ENCODE measurements around the gene UBE3D. TPM values are rescaled to one million over a fixed set of nuclear protein-coding genes. Genes with fewer than 3 reads are reported as not detected.

UBE3D gene
- total RNA-seq, 1 experiment from 2014 or later, result 38.0 TPM

- TF ChIP-seq EZH2 (IDR thresholded peaks at IDR 0.05; ENCODE audit: borderline replicate concordance, low read depth, low read length, poor library complexity, severe bottlenecking) (no peak), CTCF (conservative IDR thresholded peaks at IDR 0.05; ENCODE audit: low read depth, low read length) (no peak)
- Histone ChIP-seq H3K4me3 (ENCODE audit: low read depth, low read length, poor library complexity, severe bottlenecking) (no peak overlapping the region), H3K36me3 (ENCODE audit: insufficient read depth, low read length, poor library complexity, severe bottlenecking) (no peaks in the 10 kb centered on the region), H3K9me3 (ENCODE audit: low read depth, low read length, poor library complexity, severe bottlenecking) (no peaks in the 10 kb centered on the region), H3K4me1 (ENCODE audit: insufficient read depth, low read length, poor library complexity, severe bottlenecking) (no peaks in the 10 kb centered on the region), H3K27ac (ENCODE audit: low read depth, low read length, poor library complexity, severe bottlenecking) (no peak overlapping the region), H3K27me3 (replicated peaks; ENCODE audit: insufficient read depth, low read depth, low read length, poor library complexity) (no peaks in the 10 kb centered on the region)
- BruUV-seq (replicated peaks), result no TSS peak
- ChIA-PET POLR2A (ENCODE audit: low non-redundant PET) (no interaction called here), CTCF (no interaction called here)
- DNase-seq (ENCODE audit: low spot score), result no peak
- intact Hi-C loops (cut with micrococcal nuclease; ENCODE audit: unreplicated experiment), result no loop called here
Measured at GRCh38 chr6:82842721-82843120, 222.9 kb downstream of the UBE3D start.

Other genes starting within 250 kb of the UBE3D start
- 25.1 and 31.9 TPM in 2 replicates for gene DOP1A, start 1.8 kb upstream of the UBE3D start, total RNA-seq (2021)
- 55.4 and 71.7 TPM in 2 replicates for gene PGM3, start 127.4 kb upstream of the UBE3D start, total RNA-seq (2021)
- gene RWDD2A, start 127.5 kb upstream of the UBE3D start, total RNA-seq (2021), result 2.4 and 3.6 TPM in 2 replicates